NCI-H82 treated with DMSO at 0.1 percent for 48 hours (cell line): ENCODE measurements around the gene PPP6R3.
"Not testable (repeated sequence)": the region's sequence is repeated elsewhere in the genome, so short reads cannot be mapped to it uniquely, and the experiment has no call there.

Experiments used
- DNase-seq: peaks from one replicate; lab custom pipeline; 2025; ENCODE audit not compliant: unreplicated experiment; lab: John Stamatoyannopoulos, UW

The PPP6R3 gene

DNA sequence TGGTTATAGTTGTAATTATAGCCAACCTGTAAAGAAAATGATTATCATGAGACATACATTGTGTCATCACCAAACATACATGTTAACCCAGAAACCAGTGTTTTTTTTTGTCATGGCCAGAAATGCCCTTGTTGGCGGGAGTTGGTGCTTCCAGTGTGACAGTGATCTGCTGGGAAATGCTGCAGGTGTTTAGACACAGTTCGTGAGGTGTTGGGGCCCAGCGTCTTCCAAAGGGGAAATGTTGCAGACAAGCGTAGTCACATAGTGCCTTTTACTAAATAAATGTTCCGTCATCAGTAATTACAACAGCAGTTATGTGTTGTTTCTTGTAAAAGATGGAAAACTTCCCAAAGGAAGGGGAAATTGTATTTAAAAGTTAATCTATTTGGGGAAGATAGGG is 131.2 kb downstream of the PPP6R3 start:
- no peak for DNase-seq

DNA sequence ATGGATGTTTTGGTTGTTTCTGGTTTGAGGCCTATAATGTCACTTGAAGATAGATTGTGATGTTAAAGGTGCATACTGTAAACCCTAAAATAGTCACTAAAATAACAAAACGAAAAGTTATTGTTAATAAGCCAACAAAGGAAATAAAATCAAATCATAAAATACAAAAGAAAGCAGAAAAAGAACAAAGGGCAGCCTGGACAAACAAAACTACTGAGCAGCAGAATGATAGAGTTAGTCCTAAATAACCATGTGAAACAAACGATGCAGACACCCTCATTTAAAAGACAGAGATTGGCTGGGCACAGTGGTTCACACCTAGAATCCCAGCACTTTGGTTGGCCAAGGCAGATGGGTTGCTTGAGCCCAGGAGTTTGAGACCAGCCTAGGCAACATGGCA is 132.9 kb downstream of the PPP6R3 start:
- no peak for DNase-seq

- DNase-seq, result no peak
Measured at GRCh38 chr11:68594123-68594522, 133.6 kb downstream of the PPP6R3 start.

GRCh38 chr11:68596231-68596630 is 135.7 kb downstream of the PPP6R3 start:
- no peak for DNase-seq

DNA sequence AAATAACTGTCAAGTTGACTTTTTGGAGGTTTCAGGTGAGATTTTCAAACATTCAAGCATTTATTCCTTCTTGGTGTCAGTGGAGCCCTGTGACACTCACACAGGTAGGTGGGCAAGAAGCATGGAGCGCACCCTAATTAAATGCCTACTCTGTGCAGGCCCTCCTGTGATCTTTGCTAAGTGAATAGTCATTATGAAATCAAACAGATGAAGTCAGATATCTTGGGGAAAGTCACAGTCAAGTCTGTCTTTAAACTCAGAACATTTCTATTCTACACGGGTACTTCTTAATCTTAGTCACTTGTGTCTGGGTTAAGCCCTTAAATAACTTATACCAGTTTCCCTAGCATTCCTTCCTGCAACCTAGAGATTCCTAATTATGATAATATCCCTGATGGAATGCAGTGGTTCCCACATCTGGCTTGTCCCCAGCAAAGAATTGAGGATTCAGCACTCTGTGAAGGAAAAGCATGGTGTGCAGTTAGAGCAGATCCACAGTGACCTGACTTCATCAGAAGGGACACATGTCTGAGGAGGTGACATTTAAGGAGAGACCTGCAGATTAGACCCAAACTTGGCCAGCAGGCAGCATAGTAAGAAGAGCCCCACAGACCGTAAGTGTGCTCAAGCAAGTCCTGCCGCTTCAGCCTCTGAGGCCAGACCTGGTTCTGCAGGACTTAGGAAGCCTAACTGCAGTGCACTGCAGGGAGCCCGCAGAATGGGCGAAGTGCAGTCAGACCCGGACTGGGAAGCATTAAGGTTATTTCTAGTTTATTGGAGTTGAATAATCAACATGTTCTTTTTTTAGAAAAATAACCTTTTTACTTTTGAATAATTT is 138.5 kb downstream of the PPP6R3 start:
- no peak for DNase-seq

- DNase-seq, result no peak
Measured at GRCh38 chr11:68601147-68601546, 140.6 kb downstream of the PPP6R3 start.

DNA sequence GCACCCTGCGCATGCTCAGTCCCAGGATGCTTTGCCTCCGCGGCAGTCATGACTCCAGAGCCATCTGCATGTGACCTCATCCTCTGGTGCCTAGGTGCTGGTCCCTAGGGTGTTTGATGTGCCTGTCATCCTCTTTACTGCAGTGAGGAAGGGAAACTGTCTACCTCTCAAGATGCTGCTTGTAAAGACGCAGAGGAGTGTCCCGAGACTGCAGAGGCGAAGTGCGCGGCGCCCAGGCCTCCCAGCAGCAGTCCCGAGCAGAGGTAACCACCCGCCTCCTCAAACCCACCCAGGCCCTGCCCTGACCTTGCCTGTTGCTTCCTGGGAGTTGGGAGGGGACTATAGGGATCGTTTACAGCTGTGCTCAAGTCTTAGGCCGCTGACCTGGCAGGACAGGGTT is 149.2 kb downstream of the PPP6R3 start:
- no peak for DNase-seq

DNA sequence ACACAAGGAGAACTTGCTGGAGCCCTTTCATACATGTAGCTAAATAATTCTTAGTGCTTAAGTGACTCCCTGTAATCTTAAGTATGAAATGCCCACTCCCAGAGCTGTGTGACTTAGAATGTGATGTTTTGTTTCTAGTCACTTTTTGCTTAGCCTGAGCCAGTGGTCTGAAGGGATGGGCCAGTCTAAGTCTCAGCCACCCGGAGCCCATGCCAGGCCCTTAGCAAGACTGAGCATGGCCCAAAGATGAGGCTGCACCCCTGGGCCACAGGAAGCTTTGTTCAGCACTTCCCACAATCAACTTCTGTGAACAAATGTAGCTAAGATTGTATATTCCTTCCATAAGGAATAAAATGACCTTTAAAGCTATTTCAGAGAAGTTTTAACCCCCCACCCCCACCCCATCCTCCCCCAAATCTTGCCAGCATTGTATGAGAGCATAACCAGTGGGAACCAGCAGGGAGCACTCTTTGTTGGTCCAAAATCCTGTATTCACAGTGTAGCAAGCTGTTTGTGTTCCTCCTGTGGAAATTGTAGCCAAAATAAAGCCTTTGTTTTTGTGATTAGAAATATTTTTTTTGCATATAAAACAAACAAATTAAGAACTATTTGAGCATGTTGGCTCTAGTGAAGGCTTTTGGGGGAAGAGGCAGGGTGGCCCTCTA is 150.0 kb downstream of the PPP6R3 start:
- DNase-seq, result no peak

- DNase-seq, result no peak
Measured at GRCh38 chr11:68615657-68616056, 155.1 kb downstream of the PPP6R3 start.

- DNase-seq, result no peak
Measured at GRCh38 chr11:68617925-68618809, 157.6 kb downstream of the PPP6R3 start.

GRCh38 chr11:68621826-68622225 is 161.3 kb downstream of the PPP6R3 start:
- DNase-seq, result no peak

GRCh38 chr11:68623706-68624105 is 163.2 kb downstream of the PPP6R3 start:
- DNase-seq, result not testable (repeated sequence)

- not testable (repeated sequence) for DNase-seq
Measured at GRCh38 chr11:68625069-68625468, 164.5 kb downstream of the PPP6R3 start.

DNA sequence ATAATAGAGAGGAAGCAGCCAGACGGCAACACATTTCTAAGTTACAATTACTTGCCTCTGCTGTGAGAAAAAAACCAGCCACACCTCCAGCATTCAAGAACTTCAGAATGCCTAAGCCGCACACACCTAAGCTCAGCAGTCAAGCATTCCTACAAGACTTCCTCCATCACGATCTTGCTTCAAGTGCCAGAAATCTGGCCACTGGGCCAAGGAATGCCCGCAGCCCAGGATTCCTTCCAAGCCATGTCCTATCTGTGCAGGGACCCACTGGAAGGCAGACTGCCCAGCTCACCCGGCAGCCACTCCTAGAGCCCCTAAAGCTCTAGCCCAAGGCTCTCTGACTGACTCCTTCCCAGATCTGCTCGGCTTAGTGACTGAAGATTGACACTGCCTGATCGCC is 165.7 kb downstream of the PPP6R3 start:
- DNase-seq, result not testable (repeated sequence)

DNA sequence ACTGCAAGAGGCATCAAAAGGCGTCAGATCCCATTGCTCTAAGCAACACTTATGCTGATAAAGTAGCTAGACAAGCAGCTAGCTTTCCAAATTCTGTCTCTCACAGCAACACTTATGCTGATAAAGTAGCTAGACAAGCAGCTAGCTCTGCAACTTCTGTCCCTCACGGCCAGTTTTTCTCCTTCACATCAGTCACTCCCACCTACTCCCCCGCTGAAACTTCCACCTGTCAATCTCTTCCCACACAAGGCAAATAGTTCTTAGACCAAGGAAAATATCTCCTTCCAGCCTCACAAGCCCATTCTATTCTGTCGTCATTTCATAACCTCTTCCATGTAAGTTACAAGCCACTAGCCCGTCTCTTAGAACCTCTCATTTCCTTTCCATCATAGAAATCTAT is 168.3 kb downstream of the PPP6R3 start:
- DNase-seq, result not testable (repeated sequence)

DNA sequence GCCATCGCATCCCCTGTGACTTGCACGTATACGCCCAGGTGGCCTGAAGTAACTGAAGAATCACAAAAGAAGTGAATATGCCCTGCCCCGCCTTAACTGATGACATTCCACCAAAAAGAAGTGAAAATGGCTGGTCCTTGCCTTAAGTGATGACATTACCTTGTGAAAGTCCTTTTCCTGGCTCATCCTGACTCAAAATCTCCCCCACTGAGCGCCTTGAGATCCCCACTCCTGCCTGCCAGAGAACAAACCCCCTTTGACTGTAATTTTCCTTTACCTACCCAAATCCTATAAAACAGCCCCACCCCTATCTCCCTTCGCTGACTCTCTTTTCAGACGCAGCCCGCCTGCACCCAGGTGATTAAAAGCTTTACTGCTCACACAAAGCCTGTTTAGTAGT is 171.8 kb downstream of the PPP6R3 start:
- DNase-seq, result not testable (repeated sequence)

GRCh38 chr11:68632802-68633201 is 172.2 kb downstream of the PPP6R3 start:
- peak; percentile 65 for DNase-seq

DNA sequence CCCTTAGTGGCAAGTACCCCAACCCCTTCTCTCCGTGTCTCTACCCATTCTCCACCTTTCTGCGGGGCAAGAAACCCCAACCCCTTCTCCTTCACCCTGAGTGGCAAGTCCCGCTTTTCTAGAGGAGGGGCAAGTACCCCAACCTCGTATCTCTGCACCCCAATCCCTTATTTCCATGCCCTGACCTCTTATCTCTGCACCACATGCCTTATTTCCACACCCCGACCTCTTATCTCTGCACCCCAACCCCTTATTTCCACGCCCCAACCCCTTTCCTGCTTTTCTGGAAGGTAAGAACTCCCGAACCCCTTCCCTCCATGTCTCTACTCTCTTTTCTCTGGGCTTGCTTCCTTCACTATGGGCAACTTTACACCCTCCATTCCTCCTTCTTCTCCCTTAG is 174.1 kb downstream of the PPP6R3 start:
- DNase-seq, result not testable (repeated sequence)

DNA sequence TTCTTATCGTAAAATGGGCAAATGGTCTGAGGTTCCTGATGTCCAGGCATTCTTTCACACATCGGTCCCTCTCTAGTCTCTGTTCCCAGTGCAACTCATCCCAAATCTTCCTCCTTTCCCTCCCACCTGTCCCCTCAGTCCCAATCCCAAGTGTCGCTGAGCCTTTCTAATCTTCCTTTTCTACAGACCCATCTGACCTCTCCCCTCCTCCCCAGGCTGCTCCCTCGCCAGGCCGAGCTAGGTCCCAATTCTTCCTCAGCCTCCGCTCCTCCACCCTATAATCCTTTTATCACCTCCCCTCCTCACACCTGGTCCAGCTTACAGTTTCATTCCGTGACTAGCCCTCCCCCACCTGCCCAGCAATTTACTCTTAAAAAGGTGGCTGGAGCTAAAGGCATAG is 174.6 kb downstream of the PPP6R3 start:
- DNase-seq, result not testable (repeated sequence)

DNA sequence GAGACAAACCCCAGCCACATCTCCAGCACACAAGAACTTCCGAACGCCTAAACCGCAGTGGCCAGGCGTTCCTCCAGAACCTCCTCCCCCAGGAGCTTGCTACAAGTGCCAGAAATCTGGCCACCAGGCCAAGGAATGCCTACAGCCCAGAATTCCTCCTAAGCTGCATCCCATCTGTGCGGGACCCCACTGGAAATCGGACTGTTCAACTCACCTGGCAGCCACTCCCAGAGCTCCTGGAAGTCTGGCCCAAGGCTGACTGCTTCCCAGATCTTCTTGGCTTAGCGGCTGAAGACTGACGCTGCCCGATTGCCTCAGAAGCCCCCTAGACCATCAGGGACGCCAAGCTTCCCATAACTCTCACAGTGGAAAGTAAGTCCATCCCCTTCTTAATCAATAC is 175.3 kb downstream of the PPP6R3 start:
- not testable (repeated sequence) for DNase-seq

DNA sequence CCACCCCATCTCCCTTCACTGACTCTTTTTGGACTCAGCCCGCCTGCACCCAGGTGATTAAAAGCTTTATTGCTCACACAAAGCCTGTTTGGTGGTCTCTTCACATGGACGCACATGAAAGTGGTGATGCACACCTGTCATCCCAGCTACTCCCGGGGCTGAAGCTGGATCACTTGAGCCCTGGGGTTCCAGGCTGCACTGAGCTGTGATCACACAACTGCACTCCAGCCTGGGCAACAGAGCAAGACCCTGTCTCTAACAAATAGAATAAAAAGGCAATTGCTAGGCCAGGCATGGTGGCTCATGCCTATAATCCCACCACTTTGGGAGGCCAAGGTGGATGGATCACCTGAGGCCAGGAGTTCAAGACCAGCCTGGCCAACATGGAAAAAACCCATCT is 178.8 kb downstream of the PPP6R3 start:
- DNase-seq, result not testable (repeated sequence)
